Keratinocyte (primary cell): ENCODE measurements around the gene KIAA0040. TPM values are rescaled to one million over a fixed set of nuclear protein-coding genes. Genes with fewer than 3 reads are reported as not detected.

Experiments
- DNase-seq: peaks from one replicate; pipeline ENCODE4 v3.0.0-alpha.2; 2011; ENCODE audit warnings: low read depth, missing footprints, low spot score
- FAIRE-seq: peaks from 2 replicates; lab custom pipeline; 2011; peaks lifted over from hg19 to GRCh38; lab: Jason Lieb, UNC
- H2AFZ ChIP-seq: 2 replicates; pipeline ENCODE4 v1.6.0; 2012; ENCODE audit warnings: low read length, control low read depth, inconsistent platforms; ENCODE audit not compliant: control insufficient read depth
- H3K27ac ChIP-seq: 2 replicates; pipeline ENCODE4 v1.5.1; 2011; ENCODE audit warnings: low read length; ENCODE audit not compliant: control insufficient read depth, insufficient read depth
- H3K27me3 ChIP-seq: 3 replicates; pipeline ENCODE4 v1.6.0; 2011; ENCODE audit warnings: low read length; ENCODE audit not compliant: control insufficient read depth, insufficient read depth; ENCODE audit errors: extremely low read depth
- H3K36me3 ChIP-seq, 2 experiments: 2 replicates in 1 of 2; 3 replicates in 1 of 2; pipeline ENCODE4 v1.5.1; 2011; ENCODE audit warnings: low read length in 2 of 2, mild to moderate bottlenecking in 1 of 2; ENCODE audit not compliant: control insufficient read depth in 2 of 2, insufficient read depth in 2 of 2; ENCODE audit errors: extremely low read depth in 1 of 2
- H3K4me1 ChIP-seq: 3 replicates; pipeline ENCODE4 v1.5.1; 2011; ENCODE audit warnings: low read length; ENCODE audit not compliant: control insufficient read depth, insufficient read depth; ENCODE audit errors: extremely low read depth
- H3K4me2 ChIP-seq: 3 replicates; pipeline ENCODE4 v1.6.0; 2011; ENCODE audit warnings: low read depth, low read length; ENCODE audit not compliant: control insufficient read depth, insufficient read depth; ENCODE audit errors: extremely low read depth
- H3K4me3 ChIP-seq, 3 experiments: fragments of 200-600 bp in 1 of 3; sonication (generic) in 1 of 3; 2 replicates in 2 of 3; 3 replicates in 1 of 3; pipeline ENCODE4 v1.5.1; 2011 to 2016; ENCODE audit warnings: low read length in 3 of 3, mild to moderate bottlenecking in 3 of 3, control low read depth in 2 of 3, inconsistent platforms in 1 of 3, low read depth in 1 of 3, mixed read lengths in 1 of 3, mixed run types in 1 of 3, moderate library complexity in 1 of 3; ENCODE audit not compliant: control insufficient read depth in 2 of 3, insufficient read depth in 2 of 3; ENCODE audit errors: extremely low read depth in 1 of 3
- H3K79me2 ChIP-seq: 2 replicates; pipeline ENCODE4 v1.6.0; 2012; ENCODE audit warnings: low read length; ENCODE audit not compliant: control insufficient read depth, insufficient read depth
- H3K9ac ChIP-seq: 3 replicates; pipeline ENCODE4 v1.6.0; 2011; ENCODE audit warnings: low read length; ENCODE audit not compliant: control insufficient read depth, insufficient read depth; ENCODE audit errors: extremely low read depth
- H3K9me1 ChIP-seq: 3 replicates; pipeline ENCODE4 v1.6.0; 2011; ENCODE audit warnings: low read length; ENCODE audit not compliant: control insufficient read depth, insufficient read depth; ENCODE audit errors: extremely low read depth
- H3K9me3 ChIP-seq: 2 replicates; pipeline ENCODE4 v1.5.1; 2012; ENCODE audit warnings: low read depth, low read length; ENCODE audit not compliant: control insufficient read depth
- H4K20me1 ChIP-seq: 3 replicates; pipeline ENCODE4 v1.6.0; 2011; ENCODE audit warnings: low read length; ENCODE audit not compliant: control insufficient read depth, insufficient read depth; ENCODE audit errors: extremely low read depth
- EZH2 ChIP-seq: IDR thresholded peaks from one replicate; pipeline ENCODE4 v1.6.1; 2012; ENCODE audit warnings: inconsistent platforms, mild to moderate bottlenecking, low read length, moderate library complexity
- dilution Hi-C: fragments of 300-500 bp; cut with MboI; formaldehyde crosslinking; loops from one replicate; pipeline ENCODE4 v1.7.0; 2020; ENCODE audit warnings: low sequenced_read_pairs; ENCODE audit not compliant: extremely low pct_ligation_motif_present
- polyA plus RNA-seq, 5 experiments: library from polyadenylated mRNA; depleted of rRNA in 3 of 5; stranded (reverse) in 3 of 5; stranded (forward) in 1 of 5; unstranded in 1 of 5; fragments of >200 nt; gene quantifications; 1 replicate in 1 of 5; 2 replicates in 3 of 5; 3 replicates in 1 of 5; pipeline versions ENCODE4 v1.2.1 to v1.2.3, GENCODE V29; 2011 to 2012; ENCODE audit warnings: missing spikeins in 2 of 5, low read depth in 1 of 5, low replicate concordance in 1 of 5
- TF ChIP-seq, protein P1 (sequence below), 3 experiments: IDR thresholded peaks in 1 of 3; conservative IDR thresholded peaks in 1 of 3; optimal IDR thresholded peaks in 1 of 3; 2 replicates in 2 of 3; 3 replicates in 1 of 3; pipeline versions ENCODE3 to v1.5.1; 2011; ENCODE audit warnings: low read length in 3 of 3, mild to moderate bottlenecking in 3 of 3, moderate library complexity in 2 of 3, control low read depth in 1 of 3, inconsistent platforms in 1 of 3; ENCODE audit not compliant: insufficient read depth in 2 of 3; ENCODE audit errors: extremely low read depth in 1 of 3

KIAA0040 gene
- polyA plus RNA-seq, 1 donor (not counting 4 experiments of a cell fraction or from before 2014, with no cell fraction given): 57.9 TPM

DNA sequence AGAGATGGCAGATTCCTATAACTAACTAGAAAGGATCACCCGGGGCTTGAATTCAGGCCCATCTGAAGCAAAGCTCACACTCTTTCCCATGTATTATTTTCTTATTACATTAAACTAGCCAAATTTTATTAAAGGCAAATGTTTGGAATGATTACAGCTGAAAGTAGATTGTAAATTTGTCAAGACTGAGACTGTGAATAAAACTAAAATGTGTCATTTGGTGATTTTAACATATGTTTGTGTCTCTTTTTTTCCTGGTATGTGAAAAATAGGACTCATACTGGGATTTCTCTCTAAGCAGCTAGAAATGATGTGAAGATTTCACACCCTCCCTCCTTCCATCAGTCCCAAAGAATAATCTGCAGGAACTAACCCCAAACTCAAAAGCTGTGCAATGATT lies 19.1 kb upstream of the KIAA0040 start:
- Histone ChIP-seq H3K27me3 (no peaks in the 10 kb centered on the region), H3K79me2 (no peaks in the 10 kb centered on the region), H3K4me3 (no peak overlapping the region), H3K27ac (no peak overlapping the region), H4K20me1 (no peaks in the 10 kb centered on the region), H3K9me1 (no peaks in the 10 kb centered on the region), H3K4me2 (no peak overlapping the region), H3K4me1 (peaks cover 5% of the 10 kb centered on the region), H3K36me3 (no peaks in the 10 kb centered on the region), H3K9ac (no peak overlapping the region), H3K9me3 (no peaks in the 10 kb centered on the region), H2AFZ (no peak overlapping the region)
- FAIRE-seq: peak; percentile 13
- TF ChIP-seq EZH2: no peak
- TF ChIP-seq, protein P1, sequence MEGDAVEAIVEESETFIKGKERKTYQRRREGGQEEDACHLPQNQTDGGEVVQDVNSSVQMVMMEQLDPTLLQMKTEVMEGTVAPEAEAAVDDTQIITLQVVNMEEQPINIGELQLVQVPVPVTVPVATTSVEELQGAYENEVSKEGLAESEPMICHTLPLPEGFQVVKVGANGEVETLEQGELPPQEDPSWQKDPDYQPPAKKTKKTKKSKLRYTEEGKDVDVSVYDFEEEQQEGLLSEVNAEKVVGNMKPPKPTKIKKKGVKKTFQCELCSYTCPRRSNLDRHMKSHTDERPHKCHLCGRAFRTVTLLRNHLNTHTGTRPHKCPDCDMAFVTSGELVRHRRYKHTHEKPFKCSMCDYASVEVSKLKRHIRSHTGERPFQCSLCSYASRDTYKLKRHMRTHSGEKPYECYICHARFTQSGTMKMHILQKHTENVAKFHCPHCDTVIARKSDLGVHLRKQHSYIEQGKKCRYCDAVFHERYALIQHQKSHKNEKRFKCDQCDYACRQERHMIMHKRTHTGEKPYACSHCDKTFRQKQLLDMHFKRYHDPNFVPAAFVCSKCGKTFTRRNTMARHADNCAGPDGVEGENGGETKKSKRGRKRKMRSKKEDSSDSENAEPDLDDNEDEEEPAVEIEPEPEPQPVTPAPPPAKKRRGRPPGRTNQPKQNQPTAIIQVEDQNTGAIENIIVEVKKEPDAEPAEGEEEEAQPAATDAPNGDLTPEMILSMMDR (optimal IDR thresholded peaks at IDR 0.05 in 1 of 3, IDR thresholded peaks at IDR 0.05 in 1 of 3, conservative IDR thresholded peaks at IDR 0.05 in 1 of 3; ENCODE audit: extremely low read depth in 1 of 3, insufficient read depth in 2 of 3, low read length in 3 of 3): no peak
- dilution Hi-C loops: no loop called here
- DNase-seq: no peak

DNA sequence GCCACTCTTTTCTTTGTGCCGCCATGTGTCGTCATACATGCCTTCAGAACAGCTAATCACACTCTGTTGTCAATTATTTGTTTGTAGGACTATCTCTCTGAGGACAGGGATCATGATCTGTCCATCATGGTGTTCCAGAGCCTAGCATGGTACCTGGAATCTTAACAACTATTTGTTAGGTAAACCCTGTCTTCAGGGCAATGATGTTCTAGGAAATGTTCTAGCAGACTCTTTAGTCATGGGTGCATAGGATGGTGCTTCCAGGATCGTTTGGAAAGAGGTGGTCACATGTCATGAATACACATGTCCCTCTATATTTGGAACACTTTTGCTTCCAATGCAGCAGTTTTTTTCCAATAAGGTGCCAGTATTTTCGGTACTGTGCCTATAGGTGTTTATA lies 18.2 kb upstream of the KIAA0040 start:
- no peak overlapping the region for H3K4me2 ChIP-seq
- no peaks in the 10 kb centered on the region for H3K27me3 ChIP-seq
- dilution Hi-C loops: no loop called here
- no peak overlapping the region for H3K27ac ChIP-seq
- DNase-seq (no peak), FAIRE-seq (no peak)
- H3K9me3 ChIP-seq: no peaks in the 10 kb centered on the region
- H3K79me2 ChIP-seq: no peaks in the 10 kb centered on the region
- TF ChIP-seq, protein P1 (optimal IDR thresholded peaks at IDR 0.05 in 1 of 3, IDR thresholded peaks at IDR 0.05 in 1 of 3, conservative IDR thresholded peaks at IDR 0.05 in 1 of 3; ENCODE audit: extremely low read depth in 1 of 3, insufficient read depth in 2 of 3, low read length in 3 of 3): no peak
- TF ChIP-seq EZH2: no peak
- no peaks in the 10 kb centered on the region for H3K9me1 ChIP-seq
- H3K36me3 ChIP-seq: no peaks in the 10 kb centered on the region
- no peak overlapping the region for H3K9ac ChIP-seq
- no peak overlapping the region for H3K4me3 ChIP-seq
- no peak overlapping the region for H2AFZ ChIP-seq
- H3K4me1 ChIP-seq: peaks cover 10% of the 10 kb centered on the region
- no peaks in the 10 kb centered on the region for H4K20me1 ChIP-seq
